Caco-2 (cell line): Measurements from ENCODE around the gene CTIF. TPM values are rescaled to one million over a fixed set of nuclear protein-coding genes. Genes with fewer than 3 reads are reported as not detected.

Experiments used
- BruUV-seq: library from RNA; stranded (reverse); fragments of 400-500 nt; replicated peaks from 2 replicates; lab custom pipeline; 2021; lab: Mats Ljungman, UMichigan
- CTCF ChIA-PET: fragments of 300-600 bp; sonication (Branson Sonifier 250); formaldehyde crosslinking; loops from one replicate; lab custom pipeline; 2022; ENCODE audit warnings: antibody characterized with exemption; lab: Charles Lee
- POLR2A ChIA-PET: fragments of 300-600 bp; sonication (Branson Sonifier 250); formaldehyde crosslinking; loops from one replicate; lab custom pipeline; 2022; ENCODE audit warnings: antibody characterized with exemption; lab: Charles Lee
- DNase-seq, 2 experiments: peaks; one replicate each; pipeline versions ENCODE4 v3.0.0 to v3.0.0-alpha.2; 2020 to 2022
- H3K27me3 ChIP-seq: replicated peaks from 2 replicates; pipeline ENCODE4 v1.6.0; 2011; ENCODE audit warnings: low read length; ENCODE audit not compliant: control insufficient read depth, insufficient read depth
- H3K36me3 ChIP-seq: 2 replicates; pipeline ENCODE4 v1.5.1; 2011; ENCODE audit warnings: low read length; ENCODE audit not compliant: control insufficient read depth, insufficient read depth
- H3K4me1 ChIP-seq: fragments of 250-450 bp; sonication (Bioruptor Pico); 2 replicates; pipeline ENCODE4 v1.5.1; 2020; ENCODE audit warnings: mild to moderate bottlenecking
- H3K4me3 ChIP-seq: 2 replicates; pipeline ENCODE4 v1.5.1; 2011; ENCODE audit warnings: low read depth, mild to moderate bottlenecking, control low read depth, low read length
- H3K9me3 ChIP-seq: fragments of 250-450 bp; sonication (Bioruptor Pico); 2 replicates; pipeline ENCODE4 v1.5.1; 2020; ENCODE audit warnings: mild to moderate bottlenecking, moderate library complexity
- H3K27ac Mint-ChIP-seq: one replicate; pipeline ENCODE4 v1.8.0; 2022; ENCODE audit warnings: mixed read lengths; ENCODE audit not compliant: unreplicated experiment
- H3K27me3 Mint-ChIP-seq: one replicate; pipeline ENCODE4 v1.8.0; 2022; ENCODE audit warnings: mixed read lengths; ENCODE audit not compliant: insufficient read depth, unreplicated experiment
- H3K36me3 Mint-ChIP-seq: one replicate; pipeline ENCODE4 v1.8.0; 2022; ENCODE audit warnings: mild to moderate bottlenecking, mixed read lengths; ENCODE audit not compliant: insufficient read depth, unreplicated experiment
- H3K4me1 Mint-ChIP-seq: one replicate; pipeline ENCODE4 v1.8.0; 2022; ENCODE audit warnings: low read depth, mixed read lengths; ENCODE audit not compliant: unreplicated experiment
- H3K4me3 Mint-ChIP-seq: one replicate; pipeline ENCODE4 v1.8.0; 2022; ENCODE audit warnings: mild to moderate bottlenecking, moderate library complexity, mixed read lengths; ENCODE audit not compliant: unreplicated experiment
- H3K9me3 Mint-ChIP-seq: one replicate; pipeline ENCODE4 v1.8.0; 2022; ENCODE audit warnings: mixed read lengths; ENCODE audit not compliant: unreplicated experiment
- intact Hi-C: fragments of 100-400 bp; cut with micrococcal nuclease; formaldehyde crosslinking; loops from one replicate; pipeline ENCODE4 v1.10.0; 2022; ENCODE audit not compliant: unreplicated experiment
- total RNA-seq: library from RNA; stranded (reverse); gene quantifications from 2 replicates; pipeline ENCODE4 v1.2.3, GENCODE V29; 2022
- TF ChIP-seq, protein P1 (sequence below), 2 experiments: fragments of 200-600 bp in 1 of 2; IDR thresholded peaks; 1 replicate in 1 of 2; 2 replicates in 1 of 2; pipeline versions ENCODE4 v1.5.1 to v1.8.0; 2011 to 2022; ENCODE audit warnings: antibody characterized with exemption in 1 of 2, control low read depth in 1 of 2, inconsistent platforms in 1 of 2, low read depth in 1 of 2, low read length in 1 of 2, mild to moderate bottlenecking in 1 of 2, moderate library complexity in 1 of 2; ENCODE audit not compliant: insufficient read depth in 1 of 2, severe bottlenecking in 1 of 2, unreplicated experiment in 1 of 2

CTIF gene
- total RNA-seq, 1 experiment from 2014 or later: 19.9 TPM

DNA sequence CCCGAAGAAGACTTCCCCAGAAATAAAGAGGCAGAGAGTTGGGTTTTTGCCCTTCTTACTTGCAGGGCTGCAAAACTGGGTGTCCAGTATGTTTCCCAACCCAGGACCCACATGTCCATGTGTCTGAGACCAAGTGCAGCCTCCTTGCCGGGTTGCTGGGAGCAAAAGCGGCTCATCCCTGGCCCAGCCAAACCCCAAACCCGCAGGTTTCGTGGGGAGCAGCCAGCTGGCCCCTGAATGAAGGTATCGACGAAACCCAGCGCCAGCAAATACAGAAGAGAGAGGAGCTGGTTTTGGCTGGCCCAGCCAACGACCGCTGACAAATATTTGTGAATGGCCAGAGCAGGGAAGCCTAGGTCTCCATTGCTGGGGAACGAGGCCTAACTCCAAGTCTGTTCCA lies 214.9 kb downstream of the CTIF start:
- H3K27me3 ChIP-seq: no peaks in the 10 kb centered on the region
- H3K27me3 Mint-ChIP-seq: no peaks in the 10 kb centered on the region
- BruUV-seq: no TSS peak
- TF ChIP-seq, protein P1, sequence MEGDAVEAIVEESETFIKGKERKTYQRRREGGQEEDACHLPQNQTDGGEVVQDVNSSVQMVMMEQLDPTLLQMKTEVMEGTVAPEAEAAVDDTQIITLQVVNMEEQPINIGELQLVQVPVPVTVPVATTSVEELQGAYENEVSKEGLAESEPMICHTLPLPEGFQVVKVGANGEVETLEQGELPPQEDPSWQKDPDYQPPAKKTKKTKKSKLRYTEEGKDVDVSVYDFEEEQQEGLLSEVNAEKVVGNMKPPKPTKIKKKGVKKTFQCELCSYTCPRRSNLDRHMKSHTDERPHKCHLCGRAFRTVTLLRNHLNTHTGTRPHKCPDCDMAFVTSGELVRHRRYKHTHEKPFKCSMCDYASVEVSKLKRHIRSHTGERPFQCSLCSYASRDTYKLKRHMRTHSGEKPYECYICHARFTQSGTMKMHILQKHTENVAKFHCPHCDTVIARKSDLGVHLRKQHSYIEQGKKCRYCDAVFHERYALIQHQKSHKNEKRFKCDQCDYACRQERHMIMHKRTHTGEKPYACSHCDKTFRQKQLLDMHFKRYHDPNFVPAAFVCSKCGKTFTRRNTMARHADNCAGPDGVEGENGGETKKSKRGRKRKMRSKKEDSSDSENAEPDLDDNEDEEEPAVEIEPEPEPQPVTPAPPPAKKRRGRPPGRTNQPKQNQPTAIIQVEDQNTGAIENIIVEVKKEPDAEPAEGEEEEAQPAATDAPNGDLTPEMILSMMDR (IDR thresholded peaks at IDR 0.05; ENCODE audit: insufficient read depth in 1 of 2, low read depth in 1 of 2, low read length in 1 of 2, severe bottlenecking in 1 of 2, unreplicated experiment in 1 of 2): no peak
- no peak for DNase-seq
- H3K36me3 Mint-ChIP-seq: no peaks in the 10 kb centered on the region
- H3K4me3 ChIP-seq: no peak overlapping the region
- no peaks in the 10 kb centered on the region for H3K4me1 Mint-ChIP-seq
- ChIA-PET POLR2A (no interaction called here), CTCF (no interaction called here)
- intact Hi-C loops: no loop called here
- no peak overlapping the region for H3K4me3 Mint-ChIP-seq
- no peak overlapping the region for H3K27ac Mint-ChIP-seq
- H3K9me3 ChIP-seq: no peaks in the 10 kb centered on the region
- no peaks in the 10 kb centered on the region; the same call in 1 of the 2 replicates for H3K4me1 ChIP-seq
- H3K9me3 Mint-ChIP-seq: no peaks in the 10 kb centered on the region
- no peaks in the 10 kb centered on the region for H3K36me3 ChIP-seq

DNA sequence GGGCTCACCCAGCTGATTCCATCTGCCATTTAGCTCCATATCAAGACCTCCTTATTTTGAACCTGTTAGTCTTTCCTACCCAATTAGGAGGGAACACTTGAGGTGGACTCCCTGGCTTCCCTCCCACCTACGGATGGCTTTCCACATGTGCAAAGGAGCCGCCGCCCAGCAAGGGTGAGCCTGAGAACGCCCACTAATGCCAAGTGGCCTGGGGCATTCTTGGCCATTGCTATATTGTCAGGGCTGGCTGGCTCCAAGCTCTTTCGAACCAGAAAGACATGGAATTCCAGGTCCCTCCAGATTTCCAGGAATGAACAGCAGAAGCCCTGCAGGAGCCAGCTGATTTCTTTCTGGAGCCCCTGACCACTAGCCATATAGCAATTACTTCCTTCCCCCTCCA lies 215.7 kb downstream of the CTIF start:
- Mint-ChIP-seq H3K9me3 (no peaks in the 10 kb centered on the region), H3K36me3 (no peaks in the 10 kb centered on the region), H3K27ac (no peak overlapping the region), H3K4me3 (no peak overlapping the region), H3K4me1 (no peaks in the 10 kb centered on the region), H3K27me3 (no peaks in the 10 kb centered on the region)
- no peaks in the 10 kb centered on the region for H3K27me3 ChIP-seq
- ChIA-PET CTCF (no interaction called here), POLR2A (no interaction called here)
- no peaks in the 10 kb centered on the region for H3K36me3 ChIP-seq
- H3K9me3 ChIP-seq: no peaks in the 10 kb centered on the region
- H3K4me1 ChIP-seq: no peaks in the 10 kb centered on the region; the same call in 1 of the 2 replicates
- no peak for DNase-seq
- TF ChIP-seq, protein P1 (IDR thresholded peaks at IDR 0.05; ENCODE audit: insufficient read depth in 1 of 2, low read depth in 1 of 2, low read length in 1 of 2, severe bottlenecking in 1 of 2, unreplicated experiment in 1 of 2): no peak
- BruUV-seq: no TSS peak
- H3K4me3 ChIP-seq: no peak overlapping the region
- intact Hi-C loops: no loop called here

DNA sequence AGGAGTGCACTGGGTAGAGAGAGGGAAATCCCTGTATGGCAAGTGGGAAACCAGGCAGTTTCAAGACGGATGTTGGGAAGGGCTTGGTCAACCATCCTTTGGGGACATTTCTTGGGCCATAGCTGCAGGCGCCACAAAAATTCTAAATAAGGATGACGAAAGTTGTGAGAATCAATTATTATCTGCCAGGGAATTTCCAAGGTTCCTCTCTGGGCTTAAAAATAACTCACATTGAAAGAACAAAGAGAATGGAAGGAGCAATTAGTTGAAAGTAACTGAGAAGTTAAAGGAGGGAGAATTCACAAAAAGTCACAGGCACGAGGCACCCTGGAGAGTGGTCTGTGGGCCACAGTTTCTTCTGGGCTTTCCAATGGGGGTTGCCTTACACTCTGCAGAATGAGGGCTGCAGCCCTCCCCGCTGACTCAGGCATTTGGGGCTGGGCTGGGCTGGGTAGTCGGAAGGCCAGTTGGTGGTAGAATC lies 216.2 kb downstream of the CTIF start:
- H3K27ac Mint-ChIP-seq: no peak overlapping the region
- no peaks in the 10 kb centered on the region for H3K9me3 Mint-ChIP-seq
- no peak overlapping the region for H3K4me3 ChIP-seq
- H3K36me3 Mint-ChIP-seq: no peaks in the 10 kb centered on the region
- H3K4me1 ChIP-seq: no peaks in the 10 kb centered on the region; the same call in 1 of the 2 replicates
- H3K9me3 ChIP-seq: no peaks in the 10 kb centered on the region
- ChIA-PET POLR2A (no interaction called here), CTCF (no interaction called here)
- BruUV-seq: no TSS peak
- H3K4me3 Mint-ChIP-seq: no peak overlapping the region
- intact Hi-C loops: no loop called here
- TF ChIP-seq, protein P1 (IDR thresholded peaks at IDR 0.05; ENCODE audit: insufficient read depth in 1 of 2, low read depth in 1 of 2, low read length in 1 of 2, severe bottlenecking in 1 of 2, unreplicated experiment in 1 of 2): no peak
- no peaks in the 10 kb centered on the region for H3K27me3 ChIP-seq
- no peaks in the 10 kb centered on the region for H3K4me1 Mint-ChIP-seq
- no peaks in the 10 kb centered on the region for H3K36me3 ChIP-seq
- no peaks in the 10 kb centered on the region for H3K27me3 Mint-ChIP-seq
- DNase-seq: no peak
